Superior temporal gyrus (tissue), 1 donor: Measurements from ENCODE around the gene CPN2.
A peak's percentile ranks its signal among the peaks of the same experiment; 100 is the strongest.

ENCODE experiments used
- DNase-seq: peaks from one replicate; pipeline ENCODE4 v3.0.0-alpha.2; 2016; ENCODE audit errors: extremely low spot score

CPN2 gene

DNA sequence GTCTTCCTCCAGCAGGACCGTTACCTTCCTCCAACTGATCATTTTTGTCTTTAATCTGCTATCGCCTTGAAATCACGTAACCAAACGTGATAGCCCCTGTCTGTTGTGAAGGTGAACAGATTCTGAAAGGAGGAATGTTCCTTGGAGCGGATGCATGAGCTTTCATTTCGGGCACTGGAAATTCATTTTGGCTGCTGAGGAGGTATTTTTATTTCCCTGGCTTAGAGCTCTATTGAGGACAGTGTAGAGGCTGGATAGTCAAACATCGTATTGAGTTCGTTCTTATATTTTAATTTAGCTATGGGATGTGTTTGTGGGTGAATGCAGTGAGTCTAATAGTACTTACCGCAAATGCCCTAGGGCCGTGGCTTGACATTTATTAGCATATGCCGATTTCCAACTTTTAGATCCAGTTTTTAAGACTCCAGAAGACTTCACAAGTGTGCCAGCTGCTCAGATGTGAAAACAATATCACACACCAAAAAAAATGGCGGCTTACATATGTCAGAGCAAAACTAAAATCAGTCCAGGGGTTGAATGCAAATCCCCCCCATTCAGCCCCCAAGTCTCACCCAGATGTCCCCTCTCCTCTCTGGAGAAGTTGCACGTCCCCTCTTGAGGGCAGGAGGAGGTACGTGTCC lies 22.1 kb downstream of the CPN2 start:
- no peak for DNase-seq

GRCh38 chr3:194328053-194328657 lies 23.0 kb downstream of the CPN2 start:
- no peak for DNase-seq

DNA sequence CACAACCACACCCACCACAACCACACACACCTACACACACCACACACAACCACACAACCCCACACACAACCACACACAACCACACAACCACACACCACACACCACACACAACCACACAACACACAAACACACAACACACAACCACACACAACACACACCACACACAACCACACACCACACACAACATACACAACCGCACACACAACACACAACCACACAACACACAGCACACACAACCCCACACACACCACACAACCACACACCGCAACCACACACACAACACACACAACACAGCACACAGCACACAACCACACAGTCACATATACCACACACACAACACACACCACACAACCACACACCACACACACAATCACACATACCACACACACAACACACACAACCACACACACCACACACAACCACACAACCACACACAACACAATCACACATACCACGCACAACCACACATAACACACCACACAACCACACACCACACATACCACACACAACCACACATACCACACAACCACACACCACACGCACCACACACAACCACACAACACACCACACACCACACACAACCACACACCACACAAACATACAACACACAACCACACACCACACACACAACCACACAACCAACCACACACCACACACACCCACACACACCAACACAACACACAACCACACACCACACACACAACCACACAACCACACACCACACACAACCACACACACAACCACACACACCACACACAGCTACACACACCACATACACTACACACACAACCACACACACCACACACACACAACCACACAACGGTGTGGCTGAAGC lies 23.7 kb downstream of the CPN2 start:
- no peak for DNase-seq

DNA sequence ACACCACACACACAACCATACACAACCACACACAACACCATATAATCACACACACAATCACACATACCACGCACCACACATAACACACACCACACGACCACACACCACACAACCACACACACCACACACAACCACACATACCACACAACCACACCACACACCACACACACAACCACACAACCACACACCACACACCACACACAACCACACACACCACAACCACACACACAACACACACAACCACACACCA lies 24.2 kb downstream of the CPN2 start:
- no peak for DNase-seq

- no peak for DNase-seq
Measured at GRCh38 chr3:194326192-194326967, 24.7 kb downstream of the CPN2 start.

DNA sequence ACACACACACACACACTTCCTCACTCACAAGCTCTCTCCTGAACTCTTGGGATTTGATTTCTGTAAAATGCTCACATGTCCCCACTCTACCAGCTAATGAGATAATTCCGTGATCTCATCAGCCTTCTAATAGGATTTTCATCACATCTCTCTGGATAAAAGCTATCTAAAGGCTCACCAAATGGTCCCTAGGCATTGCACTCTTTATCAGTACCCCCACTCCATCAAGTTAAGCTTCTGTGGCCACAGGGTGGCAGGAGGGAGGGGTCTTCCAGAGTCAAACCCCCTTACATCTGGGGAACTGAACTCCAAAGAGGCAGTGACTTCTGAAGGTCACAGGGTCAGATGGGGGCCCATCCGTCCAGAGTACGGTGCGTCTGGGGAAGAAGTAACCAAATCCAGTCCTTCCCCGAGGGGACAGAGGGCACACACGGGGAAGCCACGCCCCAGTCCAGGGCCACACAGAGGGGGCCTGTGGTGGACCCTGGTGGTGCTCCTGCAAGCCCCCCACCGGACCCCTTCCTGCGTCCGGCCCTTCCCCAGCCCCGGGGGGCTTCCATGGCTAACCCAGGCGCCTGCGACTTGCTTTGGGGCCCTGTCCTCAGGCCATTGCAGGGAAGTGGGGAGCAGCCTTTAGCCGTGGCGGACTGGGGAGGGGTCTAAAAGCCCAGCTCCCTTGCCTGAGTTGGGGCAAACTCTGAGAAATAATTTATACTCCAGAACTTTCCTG lies 25.5 kb downstream of the CPN2 start:
- no peak for DNase-seq

GRCh38 chr3:194324823-194325327 lies 26.3 kb downstream of the CPN2 start:
- no peak for DNase-seq

DNA sequence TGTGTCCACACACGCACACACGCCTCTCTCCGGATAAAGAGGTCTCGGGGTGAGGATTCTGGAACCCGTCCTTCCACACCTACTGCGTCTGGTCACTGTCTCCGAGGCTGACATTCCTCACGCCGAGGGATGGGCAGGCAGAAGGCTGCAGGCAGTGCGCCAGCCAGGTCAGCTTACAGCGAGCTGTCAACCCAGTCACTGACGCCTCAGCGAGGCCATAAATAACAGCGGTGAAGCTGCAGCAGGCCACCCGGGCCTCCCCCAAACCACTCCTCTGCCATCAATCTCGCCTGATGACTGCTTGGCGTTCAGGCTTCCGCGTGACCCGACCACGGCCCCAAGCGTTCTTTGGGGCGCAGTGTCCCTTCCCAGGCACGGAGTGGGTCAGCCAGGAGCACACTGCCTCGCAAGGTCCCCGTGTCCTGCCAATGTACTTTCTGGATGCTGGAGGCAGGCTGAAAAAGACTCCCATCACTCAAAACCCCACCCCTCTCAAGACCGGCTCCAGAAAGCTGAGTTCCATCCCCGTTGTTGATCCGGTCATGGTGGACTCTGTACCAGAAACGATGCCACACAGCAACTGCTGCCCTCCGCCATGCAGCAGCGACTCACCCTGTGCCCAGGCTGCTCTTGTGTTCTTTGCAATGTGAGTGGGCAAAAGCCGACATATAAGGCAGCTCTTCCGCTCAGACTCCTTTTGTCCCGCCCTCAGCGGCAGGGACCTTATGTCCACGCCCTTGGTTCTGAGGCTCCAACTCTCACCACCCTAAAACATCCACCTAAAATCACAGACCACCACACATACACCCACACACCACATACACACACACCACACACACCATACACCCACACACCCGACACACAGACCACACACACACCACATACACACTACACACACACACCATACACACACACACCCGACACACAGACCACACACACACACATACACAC lies 27.1 kb downstream of the CPN2 start:
- no peak for DNase-seq

DNA sequence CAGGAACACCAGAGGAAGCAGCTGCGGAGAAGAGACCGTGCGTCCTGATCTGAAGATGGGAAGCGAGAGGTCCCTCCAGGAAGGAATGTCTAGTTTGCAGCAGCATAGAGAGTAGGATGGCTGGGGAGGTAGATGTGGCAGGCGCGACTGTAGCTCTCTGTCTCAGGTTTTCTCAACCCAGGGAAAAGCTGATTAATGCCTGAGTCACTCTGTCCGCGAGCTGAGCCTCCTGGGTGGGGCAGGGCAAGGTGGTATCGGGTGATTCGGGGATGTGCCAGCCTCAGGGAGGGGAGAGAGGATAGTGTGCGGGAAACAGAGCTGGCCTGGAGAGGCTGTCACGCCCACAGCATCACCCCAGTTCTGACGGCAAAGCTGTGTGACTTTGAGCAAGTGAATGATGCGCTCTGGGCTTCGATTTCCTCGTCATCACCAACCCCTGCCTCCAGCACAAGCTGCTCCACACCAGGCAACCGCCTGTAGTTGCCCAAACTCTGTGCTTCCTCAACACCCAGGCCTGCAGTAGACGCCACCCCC lies 28.4 kb downstream of the CPN2 start:
- DNase-seq, result no peak

GRCh38 chr3:194321693-194322640 lies 29.2 kb downstream of the CPN2 start:
- DNase-seq, result no peak

DNA sequence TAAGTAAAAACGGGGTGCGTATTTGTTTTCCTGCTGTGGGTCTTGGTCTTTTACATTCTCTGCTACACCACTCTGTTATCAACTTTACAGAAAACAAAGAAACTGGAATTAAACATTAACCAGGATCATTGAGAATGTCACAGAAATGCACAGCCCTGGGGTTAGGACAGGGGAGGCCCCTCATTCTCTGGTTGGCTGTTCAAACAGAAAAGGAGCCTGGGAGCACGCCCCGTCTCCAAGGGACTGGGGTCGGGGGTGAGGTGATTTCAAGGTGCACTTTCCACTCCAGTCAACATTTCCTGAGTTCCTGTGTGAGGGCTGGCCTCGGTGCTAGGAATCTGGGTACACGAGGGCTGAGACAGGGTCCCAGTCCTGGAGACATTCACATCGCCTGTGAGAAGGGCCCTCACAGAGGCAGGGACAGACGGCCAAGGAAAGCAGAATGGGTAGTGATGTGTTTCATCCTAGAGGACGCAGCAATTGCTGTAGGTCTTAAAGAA lies 30.3 kb downstream of the CPN2 start:
- no peak for DNase-seq

DNA sequence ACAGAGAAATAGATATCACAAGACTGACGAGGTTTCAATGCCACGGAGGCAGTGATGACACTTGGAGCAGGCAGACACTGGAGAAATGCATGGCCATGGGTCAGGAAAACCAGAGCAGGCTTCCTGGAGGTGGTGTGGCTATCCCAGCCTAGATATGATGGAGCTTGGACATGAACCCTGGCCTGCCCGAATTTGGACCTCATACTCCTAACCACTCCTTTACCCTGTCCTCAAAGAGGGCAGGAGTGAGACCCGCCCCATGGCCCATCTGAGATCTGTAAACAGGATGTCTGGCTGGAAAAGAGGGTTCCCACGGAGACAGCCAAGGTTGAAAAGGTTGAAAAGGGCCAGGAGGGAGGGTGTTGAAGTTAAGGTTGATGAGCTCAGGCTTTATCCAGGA lies 31.0 kb downstream of the CPN2 start:
- DNase-seq, result no peak

- DNase-seq, result no peak
Measured at GRCh38 chr3:194318511-194319161, 32.5 kb downstream of the CPN2 start.

DNA sequence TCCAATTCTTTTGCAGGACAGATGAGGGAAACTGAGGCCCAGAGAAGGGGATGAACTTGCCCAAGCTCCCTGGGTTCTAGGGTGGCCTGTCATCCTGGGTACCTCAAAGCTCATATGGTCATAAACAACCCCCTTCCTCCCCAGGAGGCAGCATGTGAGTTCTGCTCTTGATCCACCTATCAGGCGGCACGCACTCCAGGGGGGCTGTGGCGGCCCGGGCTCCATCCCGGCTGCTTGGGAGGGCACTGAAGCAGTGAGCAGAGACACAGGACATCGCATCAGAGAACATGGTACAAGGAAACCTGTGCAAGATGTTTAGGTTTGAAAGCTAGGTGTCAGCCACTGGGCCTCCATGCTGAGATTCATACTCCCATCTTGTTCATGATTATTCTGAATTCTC lies 34.2 kb downstream of the CPN2 start:
- no peak for DNase-seq

DNA sequence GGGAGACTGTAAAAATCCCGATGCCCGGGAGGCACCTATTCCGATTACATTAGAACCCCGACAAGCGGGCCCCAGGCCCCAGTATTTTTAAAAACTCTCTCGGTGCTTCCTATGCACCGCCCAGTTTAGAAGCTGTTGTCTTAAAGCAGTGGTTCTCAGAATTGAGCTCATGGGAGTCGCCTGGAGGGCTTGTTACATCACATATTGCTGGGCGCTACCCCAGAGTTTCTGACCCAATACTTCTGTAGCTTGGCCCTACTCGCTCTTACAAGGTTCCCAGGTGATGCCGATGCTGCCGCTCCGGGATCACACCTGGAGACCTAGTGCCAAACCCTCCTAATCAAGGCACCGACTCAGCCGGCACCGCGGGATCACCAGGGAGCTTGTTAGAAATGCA lies 35.2 kb downstream of the CPN2 start:
- no peak for DNase-seq

- DNase-seq, result peak; percentile 90
Measured at GRCh38 chr3:194315088-194315964, 35.8 kb downstream of the CPN2 start.

DNA sequence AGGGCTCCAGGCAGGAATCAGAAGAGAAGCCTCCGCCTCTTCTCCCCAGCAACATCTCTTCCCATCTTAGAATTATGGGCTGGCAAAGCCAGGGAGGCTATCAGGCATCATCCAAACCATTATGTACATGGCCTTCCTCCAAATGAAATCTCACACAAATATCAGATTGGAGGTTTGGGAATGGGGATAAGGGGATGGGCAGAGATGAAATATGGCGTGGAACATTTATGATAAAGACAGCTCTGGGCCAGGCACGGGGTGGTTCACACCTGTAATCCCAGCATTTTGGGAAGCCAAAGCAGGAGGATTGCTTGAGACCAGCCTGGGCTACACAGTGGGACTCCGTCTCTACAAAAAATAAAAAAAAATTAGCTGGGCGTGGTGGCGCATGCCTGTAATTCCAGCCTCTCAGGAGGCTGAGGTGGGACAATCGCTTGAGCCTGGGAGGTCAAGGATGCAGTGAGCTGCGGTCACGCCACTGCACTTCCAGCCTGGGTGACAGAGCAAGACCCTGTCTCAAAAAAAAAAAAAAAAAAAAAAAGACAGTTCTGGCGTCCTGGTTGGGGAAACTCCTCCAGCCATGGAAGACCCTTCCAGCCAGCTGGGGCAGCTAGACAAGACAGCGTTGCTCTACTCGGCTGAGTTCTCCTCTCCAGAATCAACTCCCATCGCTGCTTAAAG lies 36.6 kb downstream of the CPN2 start:
- DNase-seq, result peak; percentile 7
